Activated CD4-positive, alpha-beta T cell treated with anti-CD3 and anti-CD28 coated beads for 48 hours (primary cell): ENCODE results near the gene THAP7.

ENCODE experiments used
- DNase-seq: peaks from one replicate; pipeline ENCODE4 v3.0.0-alpha.2; 2020

THAP7 gene

DNA sequence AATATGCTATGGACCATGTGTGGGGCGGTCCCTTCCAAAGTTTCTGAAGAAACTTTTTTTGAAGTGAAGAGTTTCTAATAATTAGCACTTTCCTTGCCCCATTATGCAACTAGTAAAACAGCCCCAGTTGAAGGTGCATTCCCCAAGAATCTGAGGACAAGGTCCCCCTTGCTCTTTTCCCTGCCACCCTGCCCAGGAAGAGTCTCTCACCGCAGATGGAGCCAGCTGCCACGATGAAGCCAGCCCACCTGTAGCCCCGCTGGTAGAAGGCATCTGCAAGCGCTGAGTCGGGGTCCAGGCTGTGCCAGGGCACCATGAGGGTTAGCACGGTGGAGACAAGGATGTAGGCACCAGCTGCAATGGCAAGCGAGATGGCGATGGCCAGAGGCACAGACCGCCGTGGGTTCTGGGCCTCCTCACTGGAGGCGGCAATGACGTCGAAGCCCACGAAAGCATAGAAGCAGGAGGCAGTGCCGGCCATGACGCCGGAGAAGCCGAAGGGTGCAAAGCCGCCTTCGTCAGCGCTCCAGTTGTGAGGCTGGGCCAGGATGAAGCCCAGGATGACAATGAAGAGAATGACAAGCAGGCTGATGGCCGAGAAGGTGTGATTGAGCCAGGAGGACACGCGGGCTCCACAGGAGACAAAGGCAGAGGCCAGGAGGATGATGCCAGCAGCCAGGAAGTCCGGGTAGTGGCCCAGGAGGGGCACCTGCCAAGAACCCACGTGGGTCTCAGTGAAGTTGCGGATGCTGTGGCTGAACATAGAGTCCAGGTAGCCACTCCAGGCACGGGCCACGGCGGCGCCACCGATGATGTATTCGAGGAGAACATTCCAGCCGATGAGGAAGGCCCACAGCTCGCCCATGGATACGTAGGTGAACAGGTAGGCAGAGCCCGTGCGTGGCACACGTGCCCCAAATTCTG lies 29.0 kb upstream of the THAP7 start:
- no peak for DNase-seq

DNA sequence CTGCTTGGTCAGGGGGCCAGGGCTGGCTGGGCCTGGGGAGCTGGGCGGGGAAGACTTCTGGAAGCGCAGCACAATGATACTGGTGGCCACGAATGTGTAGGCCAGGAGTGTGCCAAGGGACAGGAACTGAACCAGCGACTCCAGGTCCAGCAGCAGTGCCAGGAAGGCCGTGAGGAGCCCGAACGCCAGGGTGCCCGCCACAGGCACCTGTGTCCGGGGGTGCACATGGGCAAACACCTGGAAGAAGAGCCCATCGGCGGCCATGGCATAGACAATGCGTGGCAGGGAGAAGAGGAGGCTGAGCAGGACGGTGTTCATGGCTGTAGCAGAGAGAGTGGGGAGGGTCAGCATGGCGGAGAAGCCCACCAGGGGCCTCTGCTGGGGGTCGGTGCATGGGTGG lies 28.1 kb upstream of the THAP7 start:
- no peak for DNase-seq

DNA sequence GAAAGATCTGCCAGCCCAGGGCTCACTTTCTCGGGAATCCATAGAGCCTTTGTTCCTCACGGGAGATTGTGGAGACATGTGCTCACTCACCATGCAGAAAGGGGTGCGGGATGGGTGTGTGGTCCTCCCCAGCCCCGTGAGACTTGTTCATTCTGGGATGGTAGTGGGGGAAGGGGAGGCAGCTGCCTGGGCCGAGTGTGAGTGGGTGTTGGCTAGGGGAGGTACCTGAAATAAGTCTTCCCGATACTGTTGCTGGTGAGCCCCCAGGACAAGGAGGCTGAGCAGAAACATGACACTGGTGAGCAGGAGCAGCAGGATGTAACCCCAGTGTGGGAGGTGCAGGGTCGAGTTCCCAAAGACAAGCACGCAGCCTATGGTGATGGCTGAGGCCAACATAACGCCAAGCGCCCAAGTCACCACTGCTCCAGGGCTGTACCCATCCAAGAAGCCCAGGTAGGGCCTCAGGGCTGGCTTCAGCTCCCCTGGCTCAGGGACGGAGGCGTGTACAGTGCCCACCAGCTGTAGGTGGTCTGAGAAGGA lies 27.6 kb upstream of the THAP7 start:
- no peak for DNase-seq

DNA sequence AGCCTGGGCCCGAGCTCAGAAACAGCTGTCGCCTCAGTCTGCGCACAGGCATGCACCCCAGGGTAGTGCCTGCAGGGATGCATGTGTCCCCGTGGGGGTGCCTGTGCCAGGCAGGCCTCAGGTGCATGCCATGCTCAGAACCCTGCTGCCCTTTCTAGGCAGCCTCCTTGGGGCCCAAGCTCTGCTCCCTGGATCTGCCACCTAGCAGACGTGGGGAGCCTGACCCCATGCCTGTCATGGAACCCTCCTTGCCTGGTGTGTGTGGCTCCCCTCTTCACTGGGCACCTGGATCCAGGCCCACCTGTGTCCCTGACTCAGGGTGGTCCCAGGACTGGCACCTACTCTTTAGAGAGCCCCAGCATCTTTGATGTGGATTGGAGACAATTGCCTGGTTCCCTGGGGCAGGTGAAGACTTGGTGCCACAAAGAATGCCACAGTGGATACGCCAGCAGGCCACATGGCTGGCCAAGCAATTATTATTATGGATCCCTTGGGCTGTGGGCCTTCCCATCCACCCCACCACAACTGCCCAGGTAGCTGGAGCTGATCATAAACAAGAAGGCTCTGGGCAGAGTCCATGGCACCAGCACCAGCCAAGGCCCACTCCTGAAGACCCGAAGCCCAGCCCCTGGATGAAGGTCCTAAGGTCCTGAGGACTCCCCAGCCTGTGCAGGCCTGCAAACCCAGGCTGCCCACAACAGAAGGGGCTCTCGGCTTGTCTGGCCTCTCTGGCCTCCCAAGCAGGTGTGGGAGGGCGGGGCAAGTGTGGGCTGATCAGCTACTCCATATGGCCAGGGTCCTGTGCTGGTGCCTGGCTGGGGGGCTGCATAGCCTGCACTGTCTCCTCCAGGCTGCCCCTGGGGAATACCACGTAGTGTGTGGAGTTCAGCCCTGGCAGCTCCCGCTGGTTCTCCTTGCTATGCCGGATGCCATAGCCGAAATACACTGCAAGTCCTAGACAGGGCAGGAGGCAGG lies 26.6 kb upstream of the THAP7 start:
- DNase-seq: no peak

DNA sequence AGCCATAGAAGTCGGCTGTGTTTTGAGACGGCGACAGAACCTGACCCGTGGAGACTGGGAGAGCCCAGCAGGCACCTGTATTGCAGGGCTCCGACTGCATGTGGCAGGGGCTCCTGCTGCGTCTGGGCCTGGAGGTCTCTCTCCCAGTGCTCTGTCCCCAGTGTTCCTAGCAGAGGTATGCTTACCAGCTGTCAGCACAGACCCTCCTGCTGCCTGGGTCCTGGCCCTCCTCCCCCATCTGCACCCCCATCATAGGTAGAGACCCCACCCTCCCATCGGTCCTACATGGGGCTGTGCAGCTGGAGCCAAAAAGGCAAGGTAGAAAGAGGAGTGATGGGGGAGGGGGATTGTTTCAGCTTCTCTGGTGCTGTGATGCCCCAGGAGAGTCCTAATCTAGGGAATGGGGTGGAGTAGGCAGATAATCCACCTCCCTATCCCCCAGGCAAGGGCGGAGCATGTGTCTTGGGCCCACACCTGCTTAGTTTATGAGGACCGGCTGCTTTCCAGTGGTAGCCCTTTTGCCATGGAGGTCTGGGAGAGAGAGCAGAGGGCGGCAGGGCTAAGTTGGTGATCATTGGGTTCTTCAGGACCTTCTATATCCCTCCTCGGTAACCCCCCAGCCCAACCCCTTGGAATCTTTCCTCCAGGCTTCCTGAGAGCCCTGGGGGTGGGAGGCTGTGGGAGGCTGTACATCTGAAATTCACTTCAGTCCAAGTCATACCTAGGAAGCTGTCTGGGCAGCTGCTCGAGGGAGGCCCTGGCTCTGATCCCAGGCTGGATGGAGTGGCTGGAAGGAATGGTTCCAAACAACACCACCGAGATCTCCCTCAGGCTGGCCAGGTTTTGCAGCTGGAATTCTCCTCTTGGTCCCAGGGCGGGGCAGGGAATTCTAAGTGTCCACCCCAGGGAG lies 25.1 kb upstream of the THAP7 start:
- no peak for DNase-seq

DNA sequence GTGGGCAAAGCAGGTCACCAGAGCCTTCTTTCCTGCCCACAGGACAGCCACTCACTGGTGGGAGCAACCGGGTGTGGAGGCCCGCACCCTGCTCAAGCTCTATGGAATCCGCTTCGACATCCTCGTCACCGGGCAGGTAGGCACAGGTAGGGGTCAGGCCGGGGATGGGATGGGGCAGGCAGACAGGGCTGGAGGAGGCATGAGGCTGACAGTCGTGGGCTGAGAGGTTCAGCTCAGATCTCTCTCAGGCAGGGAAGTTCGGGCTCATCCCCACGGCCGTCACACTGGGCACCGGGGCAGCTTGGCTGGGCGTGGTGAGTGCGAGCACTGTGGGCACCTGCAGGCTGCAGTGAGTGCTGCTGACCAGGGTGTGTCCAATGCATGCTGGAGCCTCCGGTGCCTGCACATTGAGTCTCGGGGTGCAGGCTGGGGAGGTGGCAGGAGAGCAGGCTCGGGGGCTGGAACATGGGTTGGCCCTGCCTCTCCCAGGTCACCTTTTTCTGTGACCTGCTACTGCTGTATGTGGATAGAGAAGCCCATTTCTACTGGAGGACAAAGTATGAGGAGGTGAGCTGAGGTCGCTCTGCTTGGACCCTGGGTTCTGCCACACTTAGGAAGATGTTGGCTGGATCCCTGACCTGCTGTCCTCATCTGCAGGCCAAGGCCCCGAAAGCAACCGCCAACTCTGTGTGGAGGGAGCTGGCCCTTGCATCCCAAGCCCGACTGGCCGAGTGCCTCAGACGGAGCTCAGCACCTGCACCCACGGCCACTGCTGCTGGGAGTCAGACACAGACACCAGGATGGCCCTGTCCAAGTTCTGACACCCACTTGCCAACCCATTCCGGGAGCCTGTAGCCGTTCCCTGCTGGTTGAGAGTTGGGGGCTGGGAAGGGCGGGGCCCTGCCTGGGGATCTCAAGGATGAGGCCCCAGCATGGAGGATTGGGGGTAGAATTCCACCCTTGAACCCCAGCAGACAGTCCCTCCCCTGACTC lies 24.1 kb upstream of the THAP7 start:
- DNase-seq: no peak

DNA sequence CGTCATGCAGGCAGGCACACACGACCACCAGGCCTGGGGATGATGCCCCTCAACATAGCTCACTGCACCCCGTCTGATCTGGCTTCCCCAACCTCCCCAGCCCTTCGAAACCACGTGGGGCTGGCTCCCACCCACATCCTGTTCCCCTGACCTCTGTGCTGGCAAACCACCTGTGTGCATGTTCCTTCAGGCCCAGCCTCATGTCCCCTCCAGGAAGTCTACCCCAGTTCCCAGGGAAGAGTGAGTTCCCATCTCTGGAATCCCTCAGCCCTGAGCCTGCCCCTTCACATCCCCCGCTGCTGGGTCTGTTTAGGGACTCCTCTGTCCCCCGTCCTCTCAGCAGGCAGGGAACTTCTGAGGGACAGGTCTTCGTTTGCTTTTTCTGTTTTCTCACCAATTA lies 23.3 kb upstream of the THAP7 start:
- no peak for DNase-seq

DNA sequence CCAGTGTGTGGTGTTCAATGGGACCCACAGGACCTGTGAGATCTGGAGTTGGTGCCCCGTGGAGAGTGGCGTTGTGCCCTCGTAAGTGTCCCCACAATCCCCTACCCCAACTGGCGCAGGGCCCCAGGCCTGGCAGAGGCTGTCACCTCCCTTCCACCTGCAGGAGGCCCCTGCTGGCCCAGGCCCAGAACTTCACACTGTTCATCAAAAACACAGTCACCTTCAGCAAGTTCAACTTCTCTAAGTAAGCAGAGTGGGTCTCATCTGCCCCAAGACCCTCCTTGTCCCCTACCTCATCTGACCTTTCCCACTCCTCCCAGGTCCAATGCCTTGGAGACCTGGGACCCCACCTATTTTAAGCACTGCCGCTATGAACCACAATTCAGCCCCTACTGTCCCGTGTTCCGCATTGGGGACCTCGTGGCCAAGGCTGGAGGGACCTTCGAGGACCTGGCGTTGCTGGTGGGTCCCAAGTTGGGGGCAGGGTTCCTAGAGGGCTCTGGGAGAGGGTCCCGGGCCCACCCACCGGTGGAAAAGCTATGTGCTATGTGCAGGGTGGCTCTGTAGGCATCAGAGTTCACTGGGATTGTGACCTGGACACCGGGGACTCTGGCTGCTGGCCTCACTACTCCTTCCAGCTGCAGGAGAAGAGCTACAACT lies 21.2 kb upstream of the THAP7 start:
- DNase-seq: no peak

DNA sequence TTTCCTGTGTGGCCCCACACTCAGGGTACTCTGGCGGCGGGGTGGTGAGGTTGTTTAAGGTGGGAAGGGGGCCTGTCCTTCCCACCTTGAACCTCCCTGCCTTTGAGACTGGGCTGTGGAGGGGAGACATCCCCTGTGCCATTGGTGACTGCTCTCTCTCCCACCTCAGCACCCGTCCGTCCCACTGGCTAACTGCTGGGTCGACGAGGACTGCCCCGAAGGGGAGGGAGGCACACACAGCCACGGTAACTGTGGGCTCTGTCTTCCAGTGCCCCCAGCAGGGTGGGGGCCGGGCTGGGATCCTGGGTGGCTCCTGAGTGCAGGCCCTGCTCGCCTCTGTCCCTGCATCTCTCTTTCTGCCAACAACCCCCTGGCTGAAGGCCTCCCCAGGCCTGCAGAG lies 20.6 kb upstream of the THAP7 start:
- DNase-seq: no peak

DNA sequence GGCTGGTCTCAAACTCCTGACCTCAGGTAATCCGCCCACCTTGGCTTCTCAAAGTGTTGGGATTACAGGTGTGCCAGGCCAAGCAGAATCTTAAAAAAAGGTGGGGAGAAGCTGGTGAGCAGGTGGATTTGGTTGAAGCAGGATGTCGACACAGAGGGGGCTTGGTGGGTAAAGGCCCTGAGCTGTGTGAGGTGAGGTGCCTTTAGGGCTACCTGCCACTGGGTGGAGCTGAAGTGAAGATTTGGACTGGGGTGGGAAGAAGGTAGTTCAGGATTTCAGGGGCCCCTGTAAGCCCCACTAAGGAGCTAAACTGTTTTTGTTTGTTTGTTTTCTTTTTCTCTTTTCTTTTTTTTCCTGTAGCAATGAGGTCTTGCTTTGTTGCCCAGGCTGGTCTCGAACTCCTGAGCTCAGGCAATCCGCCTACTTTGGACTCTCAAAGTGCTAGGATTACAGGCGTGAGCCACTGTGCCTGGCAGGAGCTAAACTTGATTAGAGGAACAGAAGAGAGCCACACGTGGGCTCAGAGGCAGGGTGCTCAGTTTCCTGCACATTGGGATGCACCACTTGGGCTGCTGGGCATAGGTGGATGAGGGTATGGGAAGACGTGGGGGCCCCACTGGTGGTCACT lies 19.0 kb upstream of the THAP7 start:
- peak; percentile 32 for DNase-seq

DNA sequence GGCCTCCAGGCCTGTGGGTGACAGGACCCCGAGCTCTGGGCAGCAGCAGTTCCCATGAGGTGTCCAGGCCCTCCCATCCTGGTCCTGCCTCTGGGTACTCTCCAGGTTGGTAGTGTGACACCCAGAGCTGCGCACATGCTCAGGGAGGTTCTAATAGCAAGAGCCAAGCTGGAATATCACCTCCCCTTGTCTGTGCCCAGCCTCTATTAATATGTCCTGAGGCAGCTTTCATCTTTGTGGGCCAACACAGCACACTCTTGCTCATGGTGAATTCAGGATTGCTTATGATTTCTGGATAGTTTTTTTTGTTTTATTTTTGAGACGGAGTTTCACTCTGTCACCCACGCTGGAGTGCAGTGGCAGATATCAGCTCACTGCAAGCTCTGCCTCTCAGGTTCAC lies 16.4 kb upstream of the THAP7 start:
- DNase-seq: no peak

DNA sequence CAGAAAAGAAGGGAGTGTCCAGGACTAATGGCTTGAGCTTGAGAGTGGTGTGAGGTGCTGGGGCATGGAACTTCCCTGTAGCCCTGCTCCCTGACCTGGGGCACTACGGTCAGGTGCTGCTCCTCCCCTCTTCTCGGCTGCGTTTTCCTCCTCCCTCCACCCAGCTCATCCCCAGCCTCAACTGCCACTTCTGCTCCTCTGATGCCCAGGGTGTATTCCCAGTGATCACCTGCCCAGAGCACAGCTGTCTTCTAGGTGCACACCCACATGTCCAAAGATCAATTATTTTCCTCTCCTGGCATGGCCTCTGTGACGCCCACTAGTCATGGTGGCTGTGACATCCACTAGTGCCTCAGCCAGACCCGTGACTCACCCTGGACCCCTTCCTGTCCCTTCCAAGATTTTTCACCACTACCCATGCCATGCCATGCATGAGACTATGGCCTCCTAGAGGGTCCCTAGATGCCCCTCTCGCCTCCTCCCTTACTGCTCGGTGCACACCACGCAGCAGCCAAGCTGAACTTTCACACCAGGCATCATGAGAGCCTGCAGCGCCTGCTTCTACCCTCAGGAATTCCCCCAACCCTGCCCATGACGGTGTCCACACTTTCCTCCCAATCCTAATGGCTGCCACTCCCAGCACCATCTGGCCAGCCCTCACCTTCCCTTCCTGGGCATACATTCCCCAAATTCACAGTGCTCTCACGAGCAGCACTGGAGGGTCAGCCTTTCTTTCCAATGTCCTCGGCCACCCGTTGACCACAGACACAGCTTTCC lies 14.9 kb upstream of the THAP7 start:
- DNase-seq: no peak

DNA sequence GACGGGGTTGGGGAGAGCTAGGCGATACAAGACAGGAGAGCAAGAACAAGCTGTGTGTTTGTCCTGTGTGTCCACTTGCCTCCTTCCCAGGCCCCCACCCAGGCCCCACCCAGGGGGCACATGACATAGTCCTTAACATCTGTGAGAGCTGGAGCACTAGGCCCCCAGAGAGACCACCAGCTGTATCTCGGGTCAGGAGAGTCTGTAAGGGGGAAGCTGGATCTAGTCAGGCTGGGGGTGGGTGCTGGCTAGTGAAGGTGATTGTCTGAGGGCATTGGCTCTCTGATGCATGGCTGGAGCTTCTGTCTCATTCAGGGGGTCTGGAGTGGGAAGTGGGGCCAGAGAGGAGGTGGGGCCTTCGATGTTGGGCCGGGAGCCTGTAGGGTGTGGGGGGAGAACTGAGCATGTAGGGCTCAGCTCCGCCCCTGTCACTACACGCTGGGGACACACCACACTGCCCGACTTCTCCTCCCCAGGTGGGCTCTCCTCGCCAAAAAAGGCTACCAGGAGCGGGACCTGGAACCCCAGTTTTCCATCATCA lies 13.6 kb upstream of the THAP7 start:
- no peak for DNase-seq

DNA sequence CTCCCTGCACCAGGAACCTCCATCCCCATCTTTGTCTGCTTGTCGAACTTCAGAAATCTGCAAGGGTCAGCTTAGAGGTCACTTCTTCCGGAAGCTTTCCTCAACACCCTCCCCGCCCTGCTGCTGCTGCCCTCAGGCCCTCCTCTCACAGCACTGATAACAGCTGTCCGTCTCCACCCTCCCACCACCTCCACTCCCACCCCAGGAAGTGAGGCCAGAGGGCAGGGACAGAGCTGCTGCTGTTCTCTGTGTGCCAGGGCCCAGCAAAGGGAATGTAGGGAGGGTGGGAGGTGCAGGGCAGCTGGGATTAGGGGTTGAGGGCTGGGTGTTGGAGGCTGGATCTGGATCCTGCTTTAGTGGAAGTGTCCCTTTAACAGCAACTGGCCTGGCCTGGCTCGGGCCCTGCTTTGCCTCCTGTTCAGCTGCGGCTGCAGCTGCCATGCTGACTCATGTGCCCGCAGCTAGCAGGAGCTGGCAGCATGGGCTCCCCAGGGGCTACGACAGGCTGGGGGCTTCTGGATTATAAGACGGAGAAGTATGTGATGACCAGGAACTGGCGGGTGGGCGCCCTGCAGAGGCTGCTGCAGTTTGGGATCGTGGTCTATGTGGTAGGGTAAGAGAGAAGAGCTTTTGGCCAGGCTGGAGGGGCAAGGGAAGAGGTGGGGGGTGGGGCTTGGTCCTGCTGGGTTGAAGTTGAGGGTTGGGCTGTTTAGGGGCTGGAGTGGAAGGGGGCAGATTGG lies 13.0 kb upstream of the THAP7 start, which contains the start of gene P2RX6:
Gene P2RX6 (plus strand): TSS at position 440 of the 740 bp plus-strand sequence. CDS start 10 bp downstream, at position 450.
- no peak for DNase-seq

DNA sequence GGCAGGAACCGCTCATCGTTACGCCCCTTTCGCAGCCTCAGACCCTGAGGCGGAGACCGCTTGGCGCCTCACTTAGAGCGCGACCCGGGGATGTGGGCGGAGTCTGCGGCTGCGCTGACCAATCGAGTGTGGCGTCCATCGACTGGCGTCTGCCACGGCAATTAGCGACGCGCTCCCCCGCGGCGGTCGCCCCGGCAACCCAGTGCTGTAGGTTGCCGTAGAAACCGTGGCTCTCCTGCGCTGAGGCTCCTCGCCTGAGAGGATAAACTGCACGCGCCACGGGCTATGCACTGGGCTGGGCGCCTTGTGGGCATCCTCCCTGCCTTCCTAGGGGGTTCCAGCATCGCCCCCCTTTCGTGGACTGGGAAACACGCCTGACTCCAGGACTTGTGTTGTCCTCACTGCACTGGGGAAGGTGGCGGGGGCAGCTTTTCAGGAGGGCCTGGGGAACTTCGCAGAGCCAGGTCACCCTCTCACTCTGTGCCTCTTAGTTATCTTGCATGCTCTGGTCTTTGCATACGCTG lies 12.3 kb upstream of the THAP7 start:
- DNase-seq: peak; percentile 90

DNA sequence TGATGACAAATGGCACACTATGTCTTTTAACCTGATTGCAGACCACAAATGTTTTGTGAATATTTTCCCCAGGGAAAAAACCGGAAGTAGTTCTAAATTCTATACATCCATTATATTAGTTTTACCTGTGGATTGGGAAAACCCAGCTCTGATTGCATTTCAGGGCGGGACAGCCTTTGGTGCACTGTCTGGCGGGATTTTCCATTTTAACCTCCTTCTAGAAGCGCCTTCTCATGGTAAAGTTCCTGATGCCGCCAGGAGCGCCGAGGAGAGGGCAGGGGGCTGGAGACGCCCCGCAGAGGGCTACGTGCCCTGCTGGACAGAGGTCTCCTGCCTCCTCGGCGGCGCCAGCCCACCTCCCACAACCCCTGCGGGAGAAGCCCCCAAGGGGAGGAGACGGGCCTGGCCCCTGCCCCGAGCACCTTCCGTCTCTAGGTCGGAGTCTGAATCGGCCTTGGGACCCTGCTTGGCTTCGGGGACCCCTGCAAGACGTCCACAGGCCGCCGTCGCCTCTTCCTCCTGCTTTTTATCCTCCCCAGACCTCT lies 11.8 kb upstream of the THAP7 start:
- no peak for DNase-seq
